Measurements from ENCODE around the gene CYP4A11. TPM values are rescaled to one million over a fixed set of nuclear protein-coding genes. Genes with fewer than 3 reads are reported as not detected.

CYP4A11 gene
- total and polyA plus RNA-seq, 9 of the 15 experiments (the other 6 are each of a cell fraction or from before 2014, with no cell fraction given) = not detected

DNA sequence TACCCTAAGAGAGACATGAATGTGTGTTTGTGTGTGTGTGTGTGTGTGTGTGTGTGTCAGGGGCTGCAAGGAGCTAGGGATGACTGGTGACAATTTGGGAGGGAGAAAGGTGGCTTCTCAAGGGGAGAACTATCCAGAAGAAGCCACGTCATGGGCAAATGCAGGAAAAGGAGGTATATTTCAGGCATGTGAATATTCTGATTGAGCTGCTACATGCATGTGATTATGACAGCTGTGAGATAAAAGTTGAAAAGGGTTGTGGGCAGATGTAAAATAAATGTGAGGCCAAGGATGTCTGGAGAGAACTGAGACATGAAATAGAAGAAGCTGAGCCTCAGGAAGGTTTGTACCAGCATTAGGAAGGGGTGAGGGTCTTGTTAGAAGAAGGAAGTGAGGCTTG is 4.5 kb downstream of the CYP4A11 start:
- in situ Hi-C loops (cut with MboI) = no loop called here
- H3K4me3 ChIP-seq = no peak overlapping the region
- ChIA-PET CTCF (ENCODE audit: low intra/inter-chr PET ratio) (no interaction called here), POLR2A (interaction anchor here (0.7 kb wide), 1 partner anchor 51 kb away, joined by 3 read pairs; no protein-coding TSS in a partner anchor)
- H3K27ac ChIP-seq (ENCODE audit: extremely low read depth, low read depth, low read length) = no peak overlapping the region
- no peak overlapping the region for H3K4me2 ChIP-seq (ENCODE audit: insufficient read depth, low read length)
- FAIRE-seq (no peak), ATAC-seq (no peak), DNase-seq (ENCODE audit: extremely low read depth in 1 of 4, low spot score in 3 of 4) (no peak)
- H3K4me1 ChIP-seq (replicated peaks in 1 of 2; ENCODE audit: control insufficient read depth in 2 of 2, insufficient read depth in 2 of 2, low read length in 2 of 2) = no peaks in the 10 kb centered on the region
- H3K27me3 ChIP-seq (ENCODE audit: control insufficient read depth in 2 of 2, insufficient read depth in 2 of 2, low read length in 2 of 2) = no peaks in the 10 kb centered on the region
- H2AFZ ChIP-seq (ENCODE audit: low read depth, low read length) = no peak overlapping the region
- no peaks in the 10 kb centered on the region for H4K20me1 ChIP-seq (replicated peaks; ENCODE audit: control insufficient read depth, insufficient read depth, low read length)
- no peaks in the 10 kb centered on the region for H3K79me2 ChIP-seq (ENCODE audit: control insufficient read depth, insufficient read depth, low read length)
- no peaks in the 10 kb centered on the region for H3K9me3 ChIP-seq (replicated peaks; ENCODE audit: control insufficient read depth, insufficient read depth, low read depth, low read length)
- no TSS peak for BruUV-seq (replicated peaks)
- H3K9me1 ChIP-seq (ENCODE audit: control insufficient read depth, insufficient read depth, low read length) = no peaks in the 10 kb centered on the region
- H3K9ac ChIP-seq (ENCODE audit: insufficient read depth in 1 of 2, low read depth in 2 of 2, low read length in 2 of 2) = no peak overlapping the region
- no peaks in the 10 kb centered on the region for H3K36me3 ChIP-seq (ENCODE audit: control insufficient read depth, insufficient read depth, low read length)
- 0% methylated on average over 1 of the region's 1 CpG for WGBS (ENCODE audit: insufficient coverage, low coverage, missing lambda C conversion rate)
- TF ChIP-seq, protein P1, sequence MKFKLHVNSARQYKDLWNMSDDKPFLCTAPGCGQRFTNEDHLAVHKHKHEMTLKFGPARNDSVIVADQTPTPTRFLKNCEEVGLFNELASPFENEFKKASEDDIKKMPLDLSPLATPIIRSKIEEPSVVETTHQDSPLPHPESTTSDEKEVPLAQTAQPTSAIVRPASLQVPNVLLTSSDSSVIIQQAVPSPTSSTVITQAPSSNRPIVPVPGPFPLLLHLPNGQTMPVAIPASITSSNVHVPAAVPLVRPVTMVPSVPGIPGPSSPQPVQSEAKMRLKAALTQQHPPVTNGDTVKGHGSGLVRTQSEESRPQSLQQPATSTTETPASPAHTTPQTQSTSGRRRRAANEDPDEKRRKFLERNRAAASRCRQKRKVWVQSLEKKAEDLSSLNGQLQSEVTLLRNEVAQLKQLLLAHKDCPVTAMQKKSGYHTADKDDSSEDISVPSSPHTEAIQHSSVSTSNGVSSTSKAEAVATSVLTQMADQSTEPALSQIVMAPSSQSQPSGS (CRISPR knock-in tag; IDR thresholded peaks at IDR 0.05) = no peak
- TF ChIP-seq, protein P2, sequence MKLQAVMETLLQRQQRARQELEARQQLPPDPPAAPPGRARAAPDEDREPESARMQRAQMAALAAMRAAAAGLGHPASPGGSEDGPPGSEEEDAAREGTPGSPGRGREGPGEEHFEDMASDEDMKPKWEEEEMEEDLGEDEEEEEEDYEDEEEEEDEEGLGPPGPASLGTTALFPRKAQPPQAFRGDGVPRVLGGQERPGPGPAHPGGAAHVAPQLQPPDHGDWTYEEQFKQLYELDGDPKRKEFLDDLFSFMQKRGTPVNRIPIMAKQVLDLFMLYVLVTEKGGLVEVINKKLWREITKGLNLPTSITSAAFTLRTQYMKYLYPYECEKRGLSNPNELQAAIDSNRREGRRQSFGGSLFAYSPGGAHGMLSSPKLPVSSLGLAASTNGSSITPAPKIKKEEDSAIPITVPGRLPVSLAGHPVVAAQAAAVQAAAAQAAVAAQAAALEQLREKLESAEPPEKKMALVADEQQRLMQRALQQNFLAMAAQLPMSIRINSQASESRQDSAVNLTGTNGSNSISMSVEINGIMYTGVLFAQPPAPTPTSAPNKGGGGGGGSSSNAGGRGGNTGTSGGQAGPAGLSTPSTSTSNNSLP (IDR thresholded peaks at IDR 0.05; ENCODE audit: borderline replicate concordance, low read depth, low read length) = no peak
- TF ChIP-seq LARP7 (IDR thresholded peaks at IDR 0.05) = no peak
- TF ChIP-seq, protein P3, sequence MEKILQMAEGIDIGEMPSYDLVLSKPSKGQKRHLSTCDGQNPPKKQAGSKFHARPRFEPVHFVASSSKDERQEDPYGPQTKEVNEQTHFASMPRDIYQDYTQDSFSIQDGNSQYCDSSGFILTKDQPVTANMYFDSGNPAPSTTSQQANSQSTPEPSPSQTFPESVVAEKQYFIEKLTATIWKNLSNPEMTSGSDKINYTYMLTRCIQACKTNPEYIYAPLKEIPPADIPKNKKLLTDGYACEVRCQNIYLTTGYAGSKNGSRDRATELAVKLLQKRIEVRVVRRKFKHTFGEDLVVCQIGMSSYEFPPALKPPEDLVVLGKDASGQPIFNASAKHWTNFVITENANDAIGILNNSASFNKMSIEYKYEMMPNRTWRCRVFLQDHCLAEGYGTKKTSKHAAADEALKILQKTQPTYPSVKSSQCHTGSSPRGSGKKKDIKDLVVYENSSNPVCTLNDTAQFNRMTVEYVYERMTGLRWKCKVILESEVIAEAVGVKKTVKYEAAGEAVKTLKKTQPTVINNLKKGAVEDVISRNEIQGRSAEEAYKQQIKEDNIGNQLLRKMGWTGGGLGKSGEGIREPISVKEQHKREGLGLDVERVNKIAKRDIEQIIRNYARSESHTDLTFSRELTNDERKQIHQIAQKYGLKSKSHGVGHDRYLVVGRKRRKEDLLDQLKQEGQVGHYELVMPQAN (IDR thresholded peaks at IDR 0.05; ENCODE audit: borderline replicate concordance) = no peak
- TF ChIP-seq MEIS2 (IDR thresholded peaks at IDR 0.05; ENCODE audit: partially characterized antibody) = no peak
- TF ChIP-seq, protein P4, sequence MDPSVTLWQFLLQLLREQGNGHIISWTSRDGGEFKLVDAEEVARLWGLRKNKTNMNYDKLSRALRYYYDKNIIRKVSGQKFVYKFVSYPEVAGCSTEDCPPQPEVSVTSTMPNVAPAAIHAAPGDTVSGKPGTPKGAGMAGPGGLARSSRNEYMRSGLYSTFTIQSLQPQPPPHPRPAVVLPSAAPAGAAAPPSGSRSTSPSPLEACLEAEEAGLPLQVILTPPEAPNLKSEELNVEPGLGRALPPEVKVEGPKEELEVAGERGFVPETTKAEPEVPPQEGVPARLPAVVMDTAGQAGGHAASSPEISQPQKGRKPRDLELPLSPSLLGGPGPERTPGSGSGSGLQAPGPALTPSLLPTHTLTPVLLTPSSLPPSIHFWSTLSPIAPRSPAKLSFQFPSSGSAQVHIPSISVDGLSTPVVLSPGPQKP (CRISPR knock-in tag; IDR thresholded peaks at IDR 0.05) = no peak
- intact Hi-C loops (cut with micrococcal nuclease) = no loop called here

Measured in K562 (cell line).